Activated T-cell treated with anti-CD3 and anti-CD28 coated beads, Interleukin-2, amount 50 U/mL, for 4 hours (primary cell): ENCODE results near the gene KICS2. TPM values are rescaled to one million over a fixed set of nuclear protein-coding genes. Genes with fewer than 3 reads are reported as not detected.
"Not testable (repeated sequence)": the region's sequence is repeated elsewhere in the genome, so short reads cannot be mapped to it uniquely, and the experiment has no call there.

Source experiments
- ATAC-seq, 2 donors: fragments of 200-7000 bp; cut with Tn5 transposase; one replicate each; pipeline ENCODE4 v1.10.0; 2021
- DNase-seq: peaks from one replicate; pipeline ENCODE4 v3.0.0-alpha.2; 2020
- H3K27me3 Mint-ChIP-seq: one replicate; pipeline ENCODE4 v1.8.0; 2021; ENCODE audit warnings: low read depth, mixed read lengths
- H3K36me3 Mint-ChIP-seq: one replicate; pipeline ENCODE4 v1.8.0; 2022; ENCODE audit warnings: mixed read lengths; ENCODE audit not compliant: insufficient read depth
- H3K4me1 Mint-ChIP-seq: one replicate; pipeline ENCODE4 v1.8.0; 2021; ENCODE audit warnings: low read depth, mixed read lengths
- H3K4me3 Mint-ChIP-seq: one replicate; pipeline ENCODE4 v1.8.0; 2021; ENCODE audit warnings: mild to moderate bottlenecking, moderate library complexity, mixed read lengths
- H3K9me3 Mint-ChIP-seq: one replicate; pipeline ENCODE4 v1.8.0; 2021; ENCODE audit warnings: mixed read lengths
- total RNA-seq, 3 donors: library from RNA; stranded (reverse); gene quantifications; one replicate each; pipeline ENCODE4 v1.2.1, GENCODE V29; 2021

The KICS2 gene
- total RNA-seq, 3 donors from 2014 or later: 11.1 to 14.3 (median 12.2) TPM

- H3K4me3 Mint-ChIP-seq, ATAC-seq: not testable (repeated sequence)
Observed at GRCh38 chr12:64195841-64196240, 26.3 kb downstream of the KICS2 start.

GRCh38 chr12:64194333-64195149 lies 27.6 kb downstream of the KICS2 start:
- no peaks in the 10 kb centered on the region for H3K27me3 Mint-ChIP-seq
- ATAC-seq (no peak), DNase-seq (no peak)
- H3K4me3 Mint-ChIP-seq: no peak overlapping the region
- H3K36me3 Mint-ChIP-seq: peaks cover 25% of the 10 kb centered on the region
- H3K4me1 Mint-ChIP-seq: peaks cover 2% of the 10 kb centered on the region
- H3K9me3 Mint-ChIP-seq: no peaks in the 10 kb centered on the region

More at GRCh38 chr12:64195841-64196240, 26.3 kb downstream of the KICS2 start:
- not testable (repeated sequence) for H3K4me1 Mint-ChIP-seq, DNase-seq, H3K27me3 Mint-ChIP-seq, H3K9me3 Mint-ChIP-seq
- H3K36me3 Mint-ChIP-seq: peaks cover 25% of the 10 kb centered on the region

- peaks cover 29% of the 10 kb centered on the region for H3K36me3 Mint-ChIP-seq
- H3K27me3 Mint-ChIP-seq: no peaks in the 10 kb centered on the region
- no peaks in the 10 kb centered on the region for H3K9me3 Mint-ChIP-seq
- H3K4me3 Mint-ChIP-seq: no peak overlapping the region
- ATAC-seq (no peak), DNase-seq (no peak)
- H3K4me1 Mint-ChIP-seq: peaks cover 2% of the 10 kb centered on the region
Observed at GRCh38 chr12:64193931-64194330, 28.2 kb downstream of the KICS2 start.

- Mint-ChIP-seq H3K9me3 (no peaks in the 10 kb centered on the region), H3K27me3 (no peaks in the 10 kb centered on the region), H3K4me3 (no peak overlapping the region), H3K36me3 (peaks cover 35% of the 10 kb centered on the region), H3K4me1 (peaks cover 2% of the 10 kb centered on the region)
- no peak for DNase-seq
- no peak for ATAC-seq
Observed at GRCh38 chr12:64192644-64193444, 29.3 kb downstream of the KICS2 start.

- H3K9me3 Mint-ChIP-seq: no peaks in the 10 kb centered on the region
- peaks cover 37% of the 10 kb centered on the region for H3K36me3 Mint-ChIP-seq
- ATAC-seq (no peak), DNase-seq (no peak)
- no peak overlapping the region for H3K4me3 Mint-ChIP-seq
- H3K27me3 Mint-ChIP-seq: no peaks in the 10 kb centered on the region
- H3K4me1 Mint-ChIP-seq: peaks cover 2% of the 10 kb centered on the region
Observed at GRCh38 chr12:64190140-64190539, 32.0 kb downstream of the KICS2 start.

- peaks cover 32% of the 10 kb centered on the region for H3K36me3 Mint-ChIP-seq
- ATAC-seq: no peak
- H3K27me3 Mint-ChIP-seq: no peaks in the 10 kb centered on the region
- H3K9me3 Mint-ChIP-seq: no peaks in the 10 kb centered on the region
- H3K4me1 Mint-ChIP-seq: peaks cover 2% of the 10 kb centered on the region
- no peak overlapping the region for H3K4me3 Mint-ChIP-seq
- no peak for DNase-seq
Observed at GRCh38 chr12:64189530-64189929, 32.6 kb downstream of the KICS2 start.

GRCh38 chr12:64187794-64188193 lies 34.3 kb downstream of the KICS2 start:
- H3K4me1 Mint-ChIP-seq: peaks cover under 1% of the 10 kb centered on the region
- H3K9me3 Mint-ChIP-seq: no peaks in the 10 kb centered on the region
- no peak for ATAC-seq
- H3K36me3 Mint-ChIP-seq: peaks cover 31% of the 10 kb centered on the region
- H3K4me3 Mint-ChIP-seq: no peak overlapping the region
- H3K27me3 Mint-ChIP-seq: no peaks in the 10 kb centered on the region
- DNase-seq: no peak

- DNase-seq (no peak), ATAC-seq (no peak)
- Mint-ChIP-seq H3K4me3 (no peak overlapping the region), H3K4me1 (no peaks in the 10 kb centered on the region), H3K9me3 (no peaks in the 10 kb centered on the region), H3K27me3 (no peaks in the 10 kb centered on the region), H3K36me3 (peaks cover 28% of the 10 kb centered on the region)
Observed at GRCh38 chr12:64187370-64187769, 34.7 kb downstream of the KICS2 start.

GRCh38 chr12:64186789-64187188 lies 35.3 kb downstream of the KICS2 start:
- Mint-ChIP-seq H3K4me3 (no peak overlapping the region), H3K27me3 (no peaks in the 10 kb centered on the region), H3K9me3 (no peaks in the 10 kb centered on the region), H3K36me3 (peaks cover 25% of the 10 kb centered on the region), H3K4me1 (no peaks in the 10 kb centered on the region)
- no peak for DNase-seq
- peak; percentile 63 for ATAC-seq

- H3K36me3 Mint-ChIP-seq: peaks cover 21% of the 10 kb centered on the region
- H3K4me1 Mint-ChIP-seq: no peaks in the 10 kb centered on the region
- no peaks in the 10 kb centered on the region for H3K9me3 Mint-ChIP-seq
- no peaks in the 10 kb centered on the region for H3K27me3 Mint-ChIP-seq
- ATAC-seq: no peak
- H3K4me3 Mint-ChIP-seq: no peak overlapping the region
- no peak for DNase-seq
Observed at GRCh38 chr12:64184216-64184615, 37.9 kb downstream of the KICS2 start.

- H3K27me3 Mint-ChIP-seq: no peaks in the 10 kb centered on the region
- DNase-seq (no peak), ATAC-seq (no peak)
- peaks cover 12% of the 10 kb centered on the region for H3K36me3 Mint-ChIP-seq
- H3K4me1 Mint-ChIP-seq: no peaks in the 10 kb centered on the region
- H3K9me3 Mint-ChIP-seq: no peaks in the 10 kb centered on the region
- H3K4me3 Mint-ChIP-seq: no peak overlapping the region
Observed at GRCh38 chr12:64181430-64182291, 40.4 kb downstream of the KICS2 start.

- Mint-ChIP-seq H3K9me3 (no peaks in the 10 kb centered on the region), H3K27me3 (no peaks in the 10 kb centered on the region), H3K4me1 (no peaks in the 10 kb centered on the region), H3K36me3 (peaks cover 12% of the 10 kb centered on the region), H3K4me3 (no peak overlapping the region)
- ATAC-seq (no peak), DNase-seq (no peak)
Observed at GRCh38 chr12:64180951-64181350, 41.1 kb downstream of the KICS2 start.

- no peaks in the 10 kb centered on the region for H3K27me3 Mint-ChIP-seq
- H3K4me3 Mint-ChIP-seq: no peak overlapping the region
- no peak for DNase-seq
- H3K9me3 Mint-ChIP-seq: no peaks in the 10 kb centered on the region
- no peaks in the 10 kb centered on the region for H3K4me1 Mint-ChIP-seq
- peaks cover 7% of the 10 kb centered on the region for H3K36me3 Mint-ChIP-seq
- ATAC-seq: no peak
Observed at GRCh38 chr12:64178122-64178521, 44.0 kb downstream of the KICS2 start.

GRCh38 chr12:64177001-64177400 lies 45.1 kb downstream of the KICS2 start:
- Mint-ChIP-seq H3K4me1 (no peaks in the 10 kb centered on the region), H3K4me3 (no peak overlapping the region), H3K27me3 (no peaks in the 10 kb centered on the region), H3K9me3 (no peaks in the 10 kb centered on the region), H3K36me3 (peaks cover 2% of the 10 kb centered on the region)
- ATAC-seq: no peak
- no peak for DNase-seq
